BJ (cell line): ENCODE data around the gene SYNPO. TPM values are rescaled to one million over a fixed set of nuclear protein-coding genes. Genes with fewer than 3 reads are reported as not detected.

ENCODE experiments used
- CTCF ChIA-PET: fragments of 350-600 bp; formaldehyde crosslinking; extraction: SDS; loops from one replicate; lab custom pipeline; 2021; ENCODE audit warnings: antibody characterized with exemption, inconsistent platforms; lab: Yijun Ruan, JAX
- POLR2A ChIA-PET: fragments of 300-600 bp; sonication (Branson Sonifier 250); formaldehyde crosslinking; extraction: SDS; loops from one replicate; lab custom pipeline; 2021; ENCODE audit warnings: antibody characterized with exemption; lab: Charles Lee
- DNase-seq: peaks from one replicate; pipeline ENCODE4 v3.0.0-alpha.2; 2011; ENCODE audit warnings: low read depth
- H3K27me3 ChIP-seq: 2 replicates; pipeline ENCODE4 v1.6.0; 2011; ENCODE audit warnings: low read length; ENCODE audit not compliant: control insufficient read depth, insufficient read depth
- H3K36me3 ChIP-seq: 2 replicates; pipeline ENCODE4 v1.5.1; 2011; ENCODE audit warnings: low read length; ENCODE audit not compliant: control insufficient read depth, insufficient read depth
- H3K4me3 ChIP-seq: 2 replicates; pipeline ENCODE4 v1.5.1; 2011; ENCODE audit warnings: low read depth, mild to moderate bottlenecking, control low read depth, low read length
- CTCF ChIP-seq: IDR thresholded peaks from 2 replicates; pipeline ENCODE4 v1.5.1; 2011; ENCODE audit warnings: low read depth, mild to moderate bottlenecking, control low read depth, inconsistent platforms, low read length, moderate library complexity; ENCODE audit not compliant: insufficient read depth
- polyA plus RNA-seq: library from polyadenylated mRNA; depleted of rRNA; stranded (reverse); fragments of >200 nt; gene quantifications from 2 replicates; pipeline ENCODE4 v1.2.3, GENCODE V29; 2011

SYNPO gene
- polyA plus RNA-seq, 1 experiment = 8.4 TPM

- no peak for TF ChIP-seq CTCF
- Histone ChIP-seq H3K27me3 (peaks cover 13% of the 10 kb centered on the region), H3K4me3 (no peak overlapping the region), H3K36me3 (no peaks in the 10 kb centered on the region)
- ChIA-PET CTCF (interaction anchor here (1.0 to 4.3 kb wide), 5 partner anchors 9 to 203 kb away, joined by 3 to 21 read pairs (median 4); no protein-coding TSS in a partner anchor), POLR2A (no interaction called here)
- no peak for DNase-seq
Observed at GRCh38 chr5:150661821-150662596, 21.5 kb downstream of the SYNPO start.

- Histone ChIP-seq H3K27me3 (peaks cover 13% of the 10 kb centered on the region), H3K36me3 (no peaks in the 10 kb centered on the region), H3K4me3 (no peak overlapping the region)
- DNase-seq = no peak
- CTCF ChIA-PET = interaction anchor here (1.2 to 4.3 kb wide), 2 partner anchors 10 to 102 kb away, joined by 3 to 21 read pairs; no protein-coding TSS in a partner anchor
- TF ChIP-seq CTCF = no peak
- POLR2A ChIA-PET = no interaction called here
Observed at GRCh38 chr5:150662731-150663516, 22.5 kb downstream of the SYNPO start.

- no peak for TF ChIP-seq CTCF
- no peaks in the 10 kb centered on the region for H3K36me3 ChIP-seq
- DNase-seq = no peak
- no peak overlapping the region for H3K4me3 ChIP-seq
- POLR2A ChIA-PET = interaction anchor here (0.6 kb wide), 2 partner anchors 10 to 1199 kb away, joined by 3 to 18 read pairs; no protein-coding TSS in a partner anchor
- H3K27me3 ChIP-seq = peaks cover 13% of the 10 kb centered on the region
- CTCF ChIA-PET = interaction anchor here (1.0 to 4.3 kb wide), 4 partner anchors 9 to 103 kb away, joined by 3 to 21 read pairs (median 4); no protein-coding TSS in a partner anchor
Observed at GRCh38 chr5:150663936-150664335, 23.5 kb downstream of the SYNPO start.

- H3K4me3 ChIP-seq = no peak overlapping the region
- no peaks in the 10 kb centered on the region for H3K36me3 ChIP-seq
- TF ChIP-seq CTCF = no peak
- ChIA-PET POLR2A (no interaction called here), CTCF (interaction anchor here (1.0 to 1.5 kb wide), 3 partner anchors 10 to 105 kb away, joined by 3 to 8 read pairs (median 4); no protein-coding TSS in a partner anchor)
- peaks cover 13% of the 10 kb centered on the region for H3K27me3 ChIP-seq
- no peak for DNase-seq
Observed at GRCh38 chr5:150665044-150665443, 24.6 kb downstream of the SYNPO start.

- Histone ChIP-seq H3K27me3 (peaks cover 2% of the 10 kb centered on the region), H3K36me3 (no peaks in the 10 kb centered on the region), H3K4me3 (no peak overlapping the region)
- DNase-seq = no peak
- no peak for TF ChIP-seq CTCF
- CTCF ChIA-PET = no interaction called here
- POLR2A ChIA-PET = no interaction called here
Observed at GRCh38 chr5:150670275-150670947, 30.0 kb downstream of the SYNPO start.
